Measurements from ENCODE around the gene C11orf97.
"Not testable (repeated sequence)": the region's sequence is repeated elsewhere in the genome, so short reads cannot be mapped to it uniquely, and the experiment has no call there.

The C11orf97 gene

GRCh38 chr11:94493281-94494125 is 18.8 kb upstream of the C11orf97 start, which contains the start of the genes ANKRD49 and MRE11:
ANKRD49 (plus strand) TSS chr11:94493984; CDS start chr11:94496694, 2,710 bp downstream.
MRE11 (minus strand) TSS chr11:94493844; CDS start chr11:94492801, 1,043 bp downstream.
- peak within 1 kb of the TSS; percentile 92 for H3K4me3 ChIP-seq (ENCODE audit: low read depth, low read length)
- TF ChIP-seq CTCF (IDR thresholded peaks at IDR 0.05; ENCODE audit: low read depth, low read length, missing control alignments), result no peak
- DNase-seq (ENCODE audit: low read depth), result peak; percentile 93

GRCh38 chr11:94494126-94494680 is 18.1 kb upstream of the C11orf97 start:
- no peak for DNase-seq (ENCODE audit: low read depth)
- no peak for TF ChIP-seq CTCF (IDR thresholded peaks at IDR 0.05; ENCODE audit: low read depth, low read length, missing control alignments)
- peak overlapping the region; percentile 92 for H3K4me3 ChIP-seq (ENCODE audit: low read depth, low read length)

GRCh38 chr11:94500181-94500580 is 12.1 kb upstream of the C11orf97 start:
- no peak overlapping the region for H3K4me3 ChIP-seq (ENCODE audit: low read depth, low read length)
- no peak for TF ChIP-seq CTCF (IDR thresholded peaks at IDR 0.05; ENCODE audit: low read depth, low read length, missing control alignments)
- no peak for DNase-seq (ENCODE audit: low read depth)

GRCh38 chr11:94501522-94501921 is 10.7 kb upstream of the C11orf97 start:
- H3K4me3 ChIP-seq (ENCODE audit: low read depth, low read length), result no peak overlapping the region
- no peak for TF ChIP-seq CTCF (IDR thresholded peaks at IDR 0.05; ENCODE audit: low read depth, low read length, missing control alignments)
- no peak for DNase-seq (ENCODE audit: low read depth)

GRCh38 chr11:94504689-94505293 is 7.5 kb upstream of the C11orf97 start:
- no peak overlapping the region for H3K4me3 ChIP-seq (ENCODE audit: low read depth, low read length)
- TF ChIP-seq CTCF (IDR thresholded peaks at IDR 0.05; ENCODE audit: low read depth, low read length, missing control alignments), result peak; percentile 37
- DNase-seq (ENCODE audit: low read depth), result no peak

GRCh38 chr11:94506513-94506912 is 5.7 kb upstream of the C11orf97 start:
- H3K4me3 ChIP-seq (ENCODE audit: low read depth, low read length); DNase-seq (ENCODE audit: low read depth): not testable (repeated sequence)

GRCh38 chr11:94507485-94507884 is 4.8 kb upstream of the C11orf97 start:
- H3K4me3 ChIP-seq (ENCODE audit: low read depth, low read length), result no peak overlapping the region
- no peak for TF ChIP-seq CTCF (IDR thresholded peaks at IDR 0.05; ENCODE audit: low read depth, low read length, missing control alignments)

More at GRCh38 chr11:94507485-94507884, 4.8 kb upstream of the C11orf97 start:
- DNase-seq (ENCODE audit: low read depth), result no peak
